Prostate gland (tissue), 1 donor: ENCODE results near the gene SCGB1D1.

Experiments
- POLR2A ChIP-seq: fragments of 450-650 bp; IDR thresholded peaks from one replicate; pipeline ENCODE4 v1.6.1; 2016; ENCODE audit warnings: antibody characterized with exemption, mild to moderate bottlenecking
- POLR2AphosphoS5 ChIP-seq: sonication (generic); formaldehyde crosslinking; IDR thresholded peaks from one replicate; pipeline ENCODE4 v1.6.1; 2017; ENCODE audit warnings: antibody characterized with exemption

- TF ChIP-seq POLR2AphosphoS5 (no peak), POLR2A (no peak)
These were observed 42.5 kb upstream of the SCGB1D1 start for GRCh38 chr11:62147545-62147944.
